Left hindlimb (tissue), 1 donor: ENCODE data around the gene IAH1.

Experiments
- DNase-seq: peaks from one replicate; pipeline ENCODE4 v3.0.0-alpha.2; 2018

Gene IAH1, protein sequence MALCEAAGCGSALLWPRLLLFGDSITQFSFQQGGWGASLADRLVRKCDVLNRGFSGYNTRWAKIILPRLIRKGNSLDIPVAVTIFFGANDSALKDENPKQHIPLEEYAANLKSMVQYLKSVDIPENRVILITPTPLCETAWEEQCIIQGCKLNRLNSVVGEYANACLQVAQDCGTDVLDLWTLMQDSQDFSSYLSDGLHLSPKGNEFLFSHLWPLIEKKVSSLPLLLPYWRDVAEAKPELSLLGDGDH

DNA sequence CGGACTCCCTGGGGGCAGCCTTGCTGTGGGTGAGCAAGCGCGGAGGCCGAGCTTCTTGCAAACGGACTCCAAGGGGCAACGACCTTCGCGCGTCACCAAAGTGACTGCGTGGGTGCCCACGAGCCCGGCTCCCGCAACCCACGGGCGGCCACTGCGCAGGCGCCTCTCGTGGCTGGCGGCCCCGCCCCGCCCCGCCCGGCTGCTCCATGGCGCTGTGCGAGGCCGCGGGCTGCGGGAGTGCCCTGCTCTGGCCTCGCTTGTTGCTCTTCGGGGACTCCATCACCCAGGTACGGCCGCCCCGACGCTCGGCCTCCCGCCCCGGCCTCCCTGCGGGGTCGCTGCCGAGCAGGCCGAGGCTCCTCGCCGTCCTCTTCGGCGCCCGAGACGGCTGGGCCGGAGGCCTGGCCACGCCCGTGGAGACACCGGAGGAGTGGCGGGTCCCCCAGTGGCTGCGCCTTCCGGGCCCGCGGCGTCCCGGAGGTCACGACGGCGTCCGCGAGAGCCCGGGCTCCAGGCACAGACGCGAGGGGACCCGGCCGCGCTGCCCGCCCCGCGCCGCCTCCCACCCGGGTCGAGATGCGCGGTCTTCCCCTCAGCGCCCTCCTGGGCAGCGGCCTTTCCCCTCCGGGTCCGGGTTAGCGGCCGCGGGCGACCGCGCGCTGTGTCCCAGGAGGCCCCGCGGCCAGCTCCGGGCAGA, at the start of gene IAH1:
Gene IAH1, plus strand, starts transcription at position 191 of the 697 bp plus-strand sequence. Its CDS starts 16 bp downstream, at position 207.
- DNase-seq: peak; percentile 67

DNA sequence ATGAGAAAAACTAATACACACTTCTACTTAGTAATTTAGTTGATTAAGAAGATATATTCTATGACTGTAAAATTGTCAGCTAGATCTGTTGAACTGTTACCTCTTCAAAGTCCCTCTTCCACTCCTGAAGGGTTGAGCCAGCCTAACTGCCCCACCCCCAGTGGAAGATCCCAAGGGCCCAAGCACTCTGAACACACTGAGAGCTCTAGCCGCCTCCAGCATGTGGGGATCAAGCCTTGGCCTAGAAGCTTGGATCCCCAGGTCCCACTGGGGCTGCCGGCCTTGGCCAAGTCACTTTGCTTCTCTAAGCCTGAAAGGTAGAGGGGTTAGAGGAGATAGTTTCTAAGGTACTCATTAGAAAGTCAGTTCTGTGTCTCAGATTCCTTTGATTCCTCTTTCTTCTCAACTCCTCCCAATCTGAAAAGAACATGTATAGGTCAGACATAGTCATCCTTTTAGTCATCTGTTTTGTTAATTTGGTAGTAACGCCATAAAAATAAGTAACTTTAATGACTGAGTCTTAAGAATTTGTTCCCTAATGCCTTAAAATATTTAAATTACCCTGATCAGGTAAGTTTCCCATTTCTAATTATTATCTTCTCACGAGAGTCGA, 45.3 kb upstream of the IAH1 start:
- no peak for DNase-seq

DNA sequence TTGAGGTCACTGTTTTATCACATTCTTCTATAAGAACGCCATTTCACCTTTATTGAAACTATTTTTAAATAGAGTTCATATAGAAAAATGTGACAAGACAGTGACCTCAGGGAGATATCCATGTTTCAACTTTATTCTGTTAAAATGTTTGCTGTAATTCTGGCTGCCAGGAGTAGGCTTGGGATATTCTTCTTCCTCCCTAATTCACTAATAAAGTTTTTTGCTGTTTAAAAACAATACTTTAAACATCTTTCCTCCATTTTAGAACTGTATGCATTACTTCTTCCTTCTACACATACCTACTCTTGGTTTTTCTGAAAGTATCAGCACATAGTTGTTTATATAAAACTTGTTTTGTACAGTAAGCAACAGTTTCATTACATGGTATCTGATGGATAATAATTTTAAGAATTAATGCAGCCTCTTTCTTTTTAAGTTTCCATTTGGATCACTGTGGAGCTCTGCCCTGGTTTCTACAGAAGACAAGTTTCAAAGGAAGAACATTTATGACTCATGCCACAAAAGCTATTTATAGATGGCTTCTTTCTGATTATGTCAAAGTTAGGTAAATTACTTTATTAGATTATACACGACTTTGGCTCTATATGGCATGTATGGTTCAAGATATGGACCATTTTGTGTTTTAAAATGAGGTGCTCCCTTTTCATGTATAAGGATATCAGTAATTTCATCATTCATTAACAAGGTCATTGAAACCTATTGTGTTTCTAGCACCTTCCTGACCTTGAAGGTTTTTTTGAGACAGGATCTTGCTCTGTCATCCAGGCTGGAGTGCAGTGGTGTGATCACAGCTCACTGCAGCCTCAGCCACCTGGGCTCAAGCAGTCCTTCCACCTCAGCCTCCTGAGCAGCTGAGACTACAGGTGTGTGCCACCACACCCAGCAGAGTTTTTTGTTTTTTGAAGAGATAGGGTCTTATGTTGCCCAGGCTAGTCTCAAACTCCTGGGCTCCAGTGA, 43.7 kb upstream of the IAH1 start:
- DNase-seq: no peak

DNA sequence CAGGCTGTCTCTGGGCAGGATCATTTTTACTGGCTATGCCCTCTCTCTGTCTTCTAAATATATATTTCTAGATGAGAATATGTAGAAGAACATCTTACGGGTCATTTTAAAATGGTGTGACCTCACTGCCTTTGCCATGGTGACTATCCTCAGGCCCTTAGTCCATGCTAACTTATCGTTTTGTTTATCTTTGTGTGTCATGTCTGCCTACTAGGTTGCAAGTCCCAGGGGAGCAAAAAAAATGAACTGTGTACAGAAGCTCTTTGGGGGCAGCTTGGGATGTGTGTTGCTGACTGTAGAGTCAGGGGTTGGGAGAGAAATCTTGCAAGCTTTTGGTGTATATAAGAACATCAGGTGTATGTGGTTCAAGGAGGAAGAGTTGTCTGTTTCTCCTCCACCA, 39.9 kb upstream of the IAH1 start:
- DNase-seq: no peak

DNA sequence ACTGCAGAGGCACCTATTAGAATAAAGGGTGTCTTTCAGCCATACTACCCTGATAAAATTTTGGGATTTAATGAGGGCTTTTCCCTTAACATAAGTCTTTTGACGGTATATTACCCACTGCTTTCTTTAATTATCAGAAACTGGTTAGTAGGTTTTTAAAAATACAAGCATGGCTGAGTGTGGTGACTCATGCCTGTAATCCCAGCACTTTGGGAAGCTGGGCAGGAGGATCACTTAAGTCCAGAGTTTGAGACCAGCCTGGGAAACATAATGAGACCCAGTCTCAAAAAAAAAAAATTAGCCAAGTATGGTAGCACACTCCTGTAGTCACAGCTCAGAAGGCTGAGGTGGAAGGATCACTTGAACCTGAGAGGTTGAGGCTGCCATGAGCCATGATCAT, 34.8 kb upstream of the IAH1 start:
- DNase-seq: no peak

DNA sequence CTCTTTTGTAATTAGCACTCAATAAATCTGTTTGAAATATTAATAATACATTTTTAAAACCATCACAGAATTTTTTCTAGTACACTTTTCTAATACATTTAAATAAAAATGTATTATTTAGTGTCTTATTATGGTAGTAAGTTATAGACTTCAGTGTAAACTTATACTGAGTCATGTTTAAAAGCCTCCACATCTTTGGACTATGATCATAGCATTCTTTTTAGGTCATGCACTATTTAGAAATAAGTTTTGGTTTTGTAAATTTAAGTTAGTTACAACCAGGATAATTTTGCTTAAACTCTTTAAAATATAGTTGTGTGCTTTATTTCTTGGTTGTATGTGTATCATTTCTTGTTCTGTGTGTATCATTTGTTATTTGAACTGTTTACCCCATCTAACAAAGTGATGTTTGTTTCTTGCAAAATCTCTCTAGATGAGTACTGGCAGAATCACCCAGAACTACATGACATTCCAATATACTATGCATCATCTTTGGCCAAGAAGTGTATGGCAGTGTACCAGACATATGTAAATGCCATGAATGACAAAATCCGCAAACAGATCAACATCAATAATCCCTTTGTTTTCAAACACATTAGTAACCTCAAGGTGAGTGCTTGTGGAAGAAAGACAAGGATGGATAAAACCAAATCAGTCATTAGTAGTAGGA, 34.2 kb upstream of the IAH1 start:
- DNase-seq: no peak

DNA sequence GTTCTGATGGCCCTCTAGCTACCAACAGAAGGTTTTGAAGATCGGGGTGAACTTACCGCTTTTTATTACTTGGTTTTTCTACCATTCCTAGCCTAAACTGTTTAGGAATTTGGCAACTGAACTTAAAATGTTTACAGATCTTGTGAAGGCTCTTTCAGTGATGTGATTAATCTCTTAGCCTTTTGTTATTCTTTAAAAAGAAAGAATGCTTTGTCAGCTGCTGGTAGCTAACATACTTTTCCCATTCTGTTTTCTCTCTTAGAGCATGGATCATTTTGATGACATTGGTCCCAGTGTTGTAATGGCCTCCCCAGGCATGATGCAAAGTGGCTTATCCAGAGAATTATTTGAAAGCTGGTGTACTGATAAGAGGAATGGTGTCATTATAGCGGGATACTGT, 32.8 kb upstream of the IAH1 start:
- no peak for DNase-seq

DNA sequence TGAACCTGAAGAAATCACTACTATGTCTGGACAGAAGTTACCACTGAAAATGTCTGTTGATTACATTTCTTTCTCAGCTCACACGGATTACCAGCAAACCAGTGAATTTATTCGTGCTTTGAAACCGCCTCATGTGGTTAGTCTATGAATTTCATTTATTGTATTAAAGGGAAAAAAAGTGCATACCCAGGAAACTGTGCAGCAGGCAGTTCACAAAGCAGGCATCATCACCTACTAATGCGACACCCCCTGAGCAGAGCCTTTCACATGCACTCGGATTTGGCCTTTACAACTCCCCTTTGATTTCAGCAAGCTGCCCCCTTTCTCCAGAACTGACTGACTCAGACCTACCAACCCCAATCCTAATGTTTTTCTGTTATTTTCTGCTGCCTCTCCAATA, 30.8 kb upstream of the IAH1 start:
- no peak for DNase-seq

DNA sequence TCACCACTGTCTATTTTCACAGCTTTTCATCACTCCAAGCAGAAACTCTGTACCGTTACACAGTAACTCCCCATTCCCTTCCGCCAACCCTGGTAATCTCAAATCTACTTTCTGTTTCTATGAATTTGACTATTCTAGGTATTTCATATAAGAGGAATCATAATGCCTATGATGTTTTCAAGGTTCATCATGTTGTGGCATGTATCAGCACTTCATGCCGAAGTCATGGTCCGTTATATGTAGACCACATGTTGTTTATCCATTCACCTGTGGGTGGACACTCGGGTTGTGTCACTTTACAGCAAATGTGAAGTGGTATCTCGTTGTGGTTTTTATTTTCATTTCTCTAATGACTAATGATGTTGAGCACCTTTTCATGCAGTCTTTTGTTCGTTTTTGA, 29.3 kb upstream of the IAH1 start:
- DNase-seq: no peak

DNA sequence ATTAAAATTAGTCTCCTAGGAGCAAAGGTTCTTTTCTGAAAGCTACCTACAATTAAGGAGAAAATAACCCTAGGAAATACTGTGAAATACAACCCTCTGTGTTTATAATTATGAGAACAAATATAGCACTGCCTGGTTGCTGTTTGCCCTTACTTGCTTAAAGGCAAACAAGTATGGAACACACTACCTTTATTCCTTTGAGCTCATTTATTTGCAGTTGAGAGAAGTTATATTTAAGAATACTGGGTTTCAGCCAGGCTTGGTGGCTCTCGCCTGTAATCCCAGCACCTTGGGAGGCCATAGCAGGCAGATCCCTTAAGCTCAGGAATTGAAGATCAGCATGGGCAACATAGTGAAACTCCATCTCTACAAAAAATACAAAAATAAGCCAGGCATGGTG, 23.1 kb upstream of the IAH1 start:
- DNase-seq: no peak

DNA sequence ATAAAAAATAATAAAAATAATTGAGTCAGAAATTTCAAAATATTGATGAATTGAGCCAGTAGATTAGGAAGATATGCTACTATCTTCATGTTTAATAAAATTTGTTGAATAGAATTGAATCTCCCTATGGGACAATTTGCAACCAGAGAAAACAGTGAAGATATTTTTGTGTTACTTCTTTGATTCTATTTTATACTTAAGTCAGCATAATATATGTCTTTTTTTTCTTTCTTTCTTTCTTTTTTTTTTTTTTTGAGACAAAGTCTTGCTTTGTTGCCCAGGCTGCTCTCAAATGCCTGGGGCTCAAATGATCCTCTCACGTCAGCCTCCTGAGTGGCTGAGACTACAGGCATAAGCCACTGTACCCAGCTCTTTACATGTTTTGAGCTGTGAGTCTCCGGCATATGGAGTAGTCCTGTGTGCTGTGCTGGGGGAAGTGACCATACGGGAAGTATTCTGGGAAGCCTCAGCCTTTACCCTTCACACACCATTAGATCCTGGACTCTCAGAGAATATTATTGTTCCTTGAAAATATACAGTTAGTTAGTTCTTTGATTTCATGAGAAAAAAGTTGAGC, 13.8 kb upstream of the IAH1 start:
- no peak for DNase-seq

DNA sequence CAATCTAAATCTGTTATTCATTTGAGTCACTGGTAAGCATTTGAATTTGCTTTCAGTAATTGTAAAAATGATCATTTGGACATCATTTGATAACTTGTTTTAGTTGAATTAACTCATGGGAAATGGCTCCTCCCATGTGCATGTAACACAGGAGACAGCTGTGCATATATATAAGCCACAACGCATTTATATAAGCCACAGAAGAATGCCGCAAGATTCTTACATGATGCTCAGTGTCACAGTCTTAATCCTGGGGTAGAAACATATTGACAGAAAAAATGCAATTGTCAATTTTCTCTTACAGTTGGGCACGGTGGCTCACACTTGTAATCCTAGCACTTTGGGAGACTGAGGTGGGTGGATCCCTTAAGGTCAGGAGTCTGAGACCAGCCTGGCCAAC, 13.3 kb upstream of the IAH1 start:
- no peak for DNase-seq

DNA sequence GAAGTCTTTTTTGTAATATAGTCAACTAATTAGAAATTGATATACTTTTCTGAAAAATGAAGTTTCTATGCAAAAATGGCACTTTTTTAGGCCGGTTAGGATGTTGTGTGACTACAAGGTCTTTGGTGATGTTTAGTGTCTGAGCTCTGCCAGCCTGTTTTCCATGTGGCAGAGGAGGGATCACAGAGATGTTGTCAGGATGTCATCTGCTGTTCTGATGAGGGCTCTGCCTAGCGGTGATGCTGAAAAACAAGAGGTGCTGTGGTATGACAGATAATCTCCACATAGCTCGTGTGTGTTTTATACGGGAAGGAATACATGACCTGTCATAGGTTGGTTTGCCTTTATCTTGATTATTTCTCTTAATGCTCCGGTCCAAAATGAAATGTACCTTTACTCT, 12.0 kb upstream of the IAH1 start:
- DNase-seq: no peak

DNA sequence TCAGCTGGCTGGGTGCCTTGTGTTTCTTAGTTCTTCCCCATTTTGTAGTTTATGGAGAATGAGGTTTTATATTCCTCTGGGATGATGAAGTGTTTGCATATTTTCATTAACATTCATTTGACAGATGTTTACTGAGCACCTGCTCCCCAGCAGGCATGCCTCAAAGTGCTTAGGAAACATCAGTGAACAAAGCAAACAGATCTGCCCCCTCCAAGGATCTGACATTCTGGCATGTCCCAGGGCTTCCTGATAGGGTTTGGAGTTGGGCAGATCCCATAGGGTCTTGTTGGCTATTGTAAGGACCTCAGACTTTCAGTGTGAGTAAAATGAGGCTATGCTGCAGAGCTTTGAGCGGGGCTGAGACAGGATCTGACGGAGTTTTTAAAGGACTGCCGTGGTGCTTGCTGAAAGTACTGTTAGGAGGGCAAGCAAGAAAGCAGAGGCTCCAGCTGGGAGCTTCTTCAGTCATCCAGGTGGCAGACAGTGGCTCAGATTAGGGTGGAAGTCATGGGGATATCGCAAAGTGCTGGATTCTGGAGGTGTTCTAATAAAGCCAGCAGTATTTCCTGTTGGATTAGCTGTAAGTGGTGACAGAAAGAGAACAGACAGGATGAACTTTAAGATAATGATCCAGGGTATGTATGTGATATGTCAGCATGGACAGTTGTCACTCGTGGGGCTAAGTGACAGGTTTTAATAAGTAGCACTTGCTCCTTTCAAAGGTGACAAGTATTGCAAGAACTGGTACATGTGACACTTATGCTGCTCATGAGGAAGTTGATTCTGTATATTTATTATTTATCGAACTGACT, 11.3 kb upstream of the IAH1 start:
- no peak for DNase-seq

DNA sequence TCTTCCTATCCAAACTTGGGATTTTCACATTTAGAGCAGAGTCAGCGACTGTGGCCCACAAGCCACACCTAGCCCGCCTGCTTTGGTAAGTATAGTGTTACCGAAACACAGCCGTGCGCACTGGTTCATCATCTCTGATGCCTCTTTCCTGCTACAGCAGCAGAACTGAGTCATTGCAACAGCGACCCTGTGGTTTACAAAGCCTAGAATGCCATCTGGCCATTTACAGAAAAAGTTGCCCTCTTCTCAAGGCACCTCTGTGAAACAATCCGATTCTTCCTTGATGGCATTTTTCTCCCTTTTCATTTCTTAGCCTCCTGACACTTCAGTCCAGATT, 10.7 kb upstream of the IAH1 start:
- DNase-seq: no peak

DNA sequence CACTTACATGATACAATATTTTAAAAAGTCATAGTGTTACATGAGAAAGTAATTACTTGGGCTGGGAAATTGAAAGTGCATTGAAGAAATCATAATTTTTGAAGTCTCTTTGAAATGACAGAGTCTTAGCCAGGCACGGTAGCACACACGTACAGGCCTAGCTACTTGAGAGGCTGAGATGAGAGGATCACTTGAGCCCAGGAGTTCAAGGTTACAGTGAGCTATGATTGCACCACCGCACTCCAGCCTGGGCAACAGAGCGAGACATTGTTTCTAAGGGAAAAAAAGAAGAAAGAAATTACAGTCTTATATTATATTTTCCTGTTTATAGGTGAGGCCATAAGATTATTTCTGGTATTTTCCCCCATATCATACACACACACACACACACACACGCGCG, 9.2 kb upstream of the IAH1 start:
- DNase-seq: no peak

DNA sequence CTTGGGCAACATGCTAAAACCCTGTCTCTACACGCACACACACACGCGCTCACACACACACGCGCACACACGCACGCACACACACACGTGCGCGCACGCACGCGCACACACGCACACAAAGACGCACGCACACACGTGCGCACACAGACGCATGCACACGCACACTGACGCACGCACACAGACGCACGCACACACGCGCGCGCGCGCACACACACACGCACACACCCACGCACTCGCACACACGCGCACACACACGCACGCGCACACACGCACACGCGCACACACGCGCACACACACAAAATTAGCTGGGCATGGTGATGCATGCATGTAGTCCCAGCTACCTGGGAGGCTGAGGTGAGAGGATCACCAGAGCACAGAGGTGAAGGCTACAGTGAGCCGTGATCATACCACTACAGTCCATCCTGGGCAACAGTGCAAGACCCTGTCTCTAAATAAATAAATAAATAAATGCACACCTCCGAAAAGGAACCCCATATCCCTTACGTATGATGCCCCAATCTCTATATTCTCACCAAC, 8.1 kb upstream of the IAH1 start:
- DNase-seq: no peak

DNA sequence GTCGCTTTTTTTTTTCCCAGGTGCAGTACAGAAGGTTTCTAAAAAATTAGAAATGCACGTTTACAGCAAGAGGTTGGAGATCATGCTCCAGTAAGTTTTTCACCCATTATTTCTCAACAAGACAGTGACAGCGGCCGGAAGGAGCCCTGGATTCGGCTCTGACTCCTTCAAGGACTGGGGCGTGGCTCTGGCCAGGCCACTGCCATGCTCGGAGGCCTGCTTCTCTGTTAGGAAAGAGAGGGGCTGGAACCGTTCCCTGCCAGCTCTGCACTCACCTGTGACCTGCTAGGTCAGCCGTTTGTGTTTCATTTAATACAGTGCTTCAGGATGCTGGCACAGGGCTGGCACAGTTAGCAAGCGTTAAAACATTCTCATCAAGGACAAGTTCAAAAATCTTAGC, 6.7 kb upstream of the IAH1 start:
- DNase-seq: no peak

DNA sequence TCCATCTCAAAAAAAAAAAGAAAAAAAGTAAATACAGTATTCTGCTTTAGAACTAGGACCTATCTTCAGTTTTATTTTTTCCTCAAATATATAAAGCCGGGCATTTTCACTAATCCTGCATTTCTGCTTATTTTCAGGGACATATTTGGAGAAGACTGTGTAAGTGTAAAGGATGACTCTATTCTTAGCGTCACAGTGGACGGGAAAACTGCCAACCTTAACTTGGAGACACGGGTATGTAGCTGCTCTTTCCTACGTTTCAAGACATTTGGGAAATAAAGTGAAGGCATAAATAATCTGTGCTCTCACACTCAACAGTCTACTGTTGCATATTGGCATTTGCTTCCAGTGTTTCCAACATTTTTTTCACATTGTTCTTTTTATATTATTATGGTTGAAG, 3.1 kb upstream of the IAH1 start:
- no peak for DNase-seq

DNA sequence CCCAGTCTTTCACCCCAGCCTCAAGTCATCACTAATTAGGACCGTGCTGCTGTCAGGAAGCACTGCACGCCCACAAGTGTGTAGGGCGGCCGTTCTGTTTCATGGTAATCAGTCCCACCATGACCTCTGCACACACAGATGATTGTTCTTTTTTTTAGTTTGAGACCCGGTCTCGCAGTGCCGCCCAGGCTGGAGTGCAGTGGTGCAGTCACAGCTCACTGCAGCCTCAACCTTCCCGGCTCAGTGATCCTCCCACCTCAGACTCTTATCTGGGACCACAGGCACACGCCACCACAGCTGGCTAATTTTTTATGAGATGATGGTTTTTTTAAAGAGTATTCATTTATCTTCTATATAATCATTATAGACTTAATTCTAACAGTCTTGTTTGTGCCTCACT, 1.8 kb upstream of the IAH1 start:
- no peak for DNase-seq

DNA sequence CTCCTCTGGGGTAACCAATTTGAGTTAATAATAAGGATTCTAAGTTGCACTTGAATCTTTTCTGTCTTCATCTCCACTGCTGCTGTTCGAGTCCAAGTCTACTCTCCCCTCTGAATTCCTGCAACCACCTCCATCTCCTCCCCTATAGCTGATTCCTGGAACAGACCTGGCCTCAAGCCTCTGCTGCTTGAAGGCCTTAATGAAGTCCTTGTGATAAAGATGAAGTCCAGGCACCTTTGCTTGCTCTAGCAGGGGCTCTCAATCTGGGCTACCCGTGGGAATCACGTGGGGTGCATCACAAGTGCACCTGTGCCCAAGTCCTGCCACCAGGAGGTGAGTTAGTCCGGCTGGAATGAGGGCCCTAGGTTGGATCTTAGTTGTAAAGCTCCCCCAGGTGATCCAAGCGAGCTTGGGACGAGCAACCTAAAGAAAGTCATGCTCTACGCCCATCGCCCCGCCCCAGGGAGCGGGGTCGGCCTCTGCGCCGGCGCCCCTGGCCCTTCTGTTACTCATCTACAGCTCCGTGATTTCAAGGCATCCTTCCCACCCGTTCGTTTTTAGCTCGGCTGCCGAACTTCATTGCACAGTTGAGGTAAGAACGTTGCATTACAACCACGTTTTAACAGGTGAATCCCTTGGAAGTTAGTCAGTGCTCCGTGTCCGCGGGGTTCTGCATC, 905 bp upstream of the IAH1 start:
- no peak for DNase-seq
